ENCODE measurements around the gene TAC3.
"Not testable (repeated sequence)": the region's sequence is repeated elsewhere in the genome, so short reads cannot be mapped to it uniquely, and the experiment has no call there.

GRCh38 chr12:57053901-57054300 is 37.6 kb upstream of the TAC3 start:
- not testable (repeated sequence) for TF ChIP-seq CTCF, POLR2A, POLR2AphosphoS5 (IDR thresholded peaks at IDR 0.05)

All from prostate gland (tissue), 2 donors.